Fibroblast of skin of back (primary cell): ENCODE results near the gene CMTM7.

Experiments used
- DNase-seq: peaks from one replicate; pipeline ENCODE4 v3.0.0-alpha.2; 2013

The CMTM7 gene

GRCh38 chr3:32493437-32494414, 102.1 kb downstream of the CMTM7 start:
- no peak for DNase-seq

- no peak for DNase-seq
These were observed 103.4 kb downstream of the CMTM7 start for GRCh38 chr3:32495085-32495484.

- no peak for DNase-seq
These were observed 104.0 kb downstream of the CMTM7 start for GRCh38 chr3:32495609-32496008.

GRCh38 chr3:32498252-32498651, 106.6 kb downstream of the CMTM7 start:
- no peak for DNase-seq

GRCh38 chr3:32498992-32499391, 107.3 kb downstream of the CMTM7 start:
- DNase-seq, result no peak

- no peak for DNase-seq
These were observed 107.9 kb downstream of the CMTM7 start for GRCh38 chr3:32499585-32499984.

- DNase-seq, result no peak
These were observed 108.6 kb downstream of the CMTM7 start for GRCh38 chr3:32500231-32500630.

GRCh38 chr3:32500880-32501782, 109.5 kb downstream of the CMTM7 start:
- DNase-seq, result no peak

GRCh38 chr3:32501783-32502117, 110.1 kb downstream of the CMTM7 start:
- no peak for DNase-seq

- DNase-seq, result peak; percentile 81
These were observed 110.7 kb downstream of the CMTM7 start, which contains the start of gene CMTM6 for GRCh38 chr3:32502118-32502945. Gene CMTM6 (minus strand): TSS chr3:32502852. CDS start chr3:32502745, 107 bp downstream.

GRCh38 chr3:32502946-32503286, 111.3 kb downstream of the CMTM7 start:
- no peak for DNase-seq
